Measurements from ENCODE around the gene RALGPS1. TPM values are rescaled to one million over a fixed set of nuclear protein-coding genes. Genes with fewer than 3 reads are reported as not detected.
A peak's percentile ranks its signal among the peaks of the same experiment; 100 is the strongest.

The RALGPS1 gene
- total and polyA plus RNA-seq, 7 donors: 3.9 to 7.7 (median 5.4) TPM

GRCh38 chr9:127179633-127180441 lies 265.3 kb downstream of the RALGPS1 start:
- no peaks in the 10 kb centered on the region for H3K27me3 ChIP-seq (ENCODE audit: insufficient read depth in 3 of 3, low read length in 2 of 3)
- intact Hi-C loops (cut with DNase I): no loop called here
- no peak overlapping the region for H3K27ac ChIP-seq
- H3K4me3 ChIP-seq: no peak overlapping the region
- DNase-seq (peak in 1 of 2 donors; percentile 35), ATAC-seq (no peak)
- no peaks in the 10 kb centered on the region for H3K9me3 ChIP-seq
- WGBS, 3 donors: 84 to 90% (median 87%) methylated on average over 15 of the region's 15 CpGs
- no peaks in the 10 kb centered on the region for H3K4me1 ChIP-seq
- TF ChIP-seq, protein P1, sequence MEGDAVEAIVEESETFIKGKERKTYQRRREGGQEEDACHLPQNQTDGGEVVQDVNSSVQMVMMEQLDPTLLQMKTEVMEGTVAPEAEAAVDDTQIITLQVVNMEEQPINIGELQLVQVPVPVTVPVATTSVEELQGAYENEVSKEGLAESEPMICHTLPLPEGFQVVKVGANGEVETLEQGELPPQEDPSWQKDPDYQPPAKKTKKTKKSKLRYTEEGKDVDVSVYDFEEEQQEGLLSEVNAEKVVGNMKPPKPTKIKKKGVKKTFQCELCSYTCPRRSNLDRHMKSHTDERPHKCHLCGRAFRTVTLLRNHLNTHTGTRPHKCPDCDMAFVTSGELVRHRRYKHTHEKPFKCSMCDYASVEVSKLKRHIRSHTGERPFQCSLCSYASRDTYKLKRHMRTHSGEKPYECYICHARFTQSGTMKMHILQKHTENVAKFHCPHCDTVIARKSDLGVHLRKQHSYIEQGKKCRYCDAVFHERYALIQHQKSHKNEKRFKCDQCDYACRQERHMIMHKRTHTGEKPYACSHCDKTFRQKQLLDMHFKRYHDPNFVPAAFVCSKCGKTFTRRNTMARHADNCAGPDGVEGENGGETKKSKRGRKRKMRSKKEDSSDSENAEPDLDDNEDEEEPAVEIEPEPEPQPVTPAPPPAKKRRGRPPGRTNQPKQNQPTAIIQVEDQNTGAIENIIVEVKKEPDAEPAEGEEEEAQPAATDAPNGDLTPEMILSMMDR (IDR thresholded peaks at IDR 0.05): no peak
- H3K36me3 ChIP-seq (ENCODE audit: insufficient read depth in 1 of 2, low read depth in 1 of 2): no peaks in the 10 kb centered on the region

DNA sequence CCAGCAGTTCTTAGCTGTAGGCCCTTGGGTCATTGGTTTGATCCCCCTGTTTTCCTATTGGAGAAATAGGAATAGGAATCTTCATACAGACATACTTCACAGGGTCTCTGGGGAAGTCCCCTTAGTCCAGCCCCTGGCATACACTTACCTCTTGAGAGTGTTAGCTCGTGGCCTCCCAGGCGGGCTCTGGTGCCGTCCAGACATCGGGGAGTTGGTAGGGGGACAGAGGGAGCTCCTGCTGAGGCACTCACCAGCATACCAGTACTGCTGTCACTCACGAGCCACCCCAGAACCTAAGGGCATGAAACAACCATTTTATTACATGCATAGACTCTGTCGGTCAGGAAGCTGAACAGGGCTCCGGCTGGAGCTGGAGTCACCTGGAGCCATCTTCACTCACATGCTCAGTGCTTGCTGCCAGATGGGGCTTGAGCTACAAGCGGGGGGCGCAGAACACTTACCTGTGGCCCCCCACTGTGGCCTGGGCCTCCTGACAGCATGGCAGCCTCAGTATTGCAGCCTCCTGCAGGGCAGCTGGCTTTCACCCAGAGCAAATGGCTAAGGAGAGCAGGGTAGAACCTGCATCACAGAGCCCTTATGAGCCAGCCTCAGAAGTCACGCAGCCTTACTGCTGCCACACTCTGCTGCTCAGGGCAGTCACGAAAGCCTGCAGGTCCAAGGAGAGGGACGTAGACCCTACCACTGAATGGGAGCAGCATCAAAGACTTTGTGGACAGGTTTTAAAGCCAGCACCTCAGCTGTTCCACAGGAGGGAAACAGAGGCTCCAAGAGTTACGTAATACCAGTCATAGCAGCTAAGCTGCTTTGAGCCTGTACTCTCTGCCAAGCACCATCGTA lies 266.1 kb downstream of the RALGPS1 start:
- Histone ChIP-seq H3K9me3 (no peaks in the 10 kb centered on the region), H3K4me1 (peaks cover 3% of the 10 kb centered on the region), H3K36me3 (ENCODE audit: insufficient read depth in 1 of 2, low read depth in 1 of 2) (no peaks in the 10 kb centered on the region), H3K27me3 (ENCODE audit: insufficient read depth in 3 of 3, low read length in 2 of 3) (no peaks in the 10 kb centered on the region), H3K27ac (no peak overlapping the region), H3K4me3 (no peak overlapping the region)
- 88 to 90% (median 90%) methylated on average over 14 of the region's 14 CpGs for WGBS, 3 donors
- peak in 2 of 4 donors; percentile 21 to 43 for ATAC-seq
- peak in 1 of 2 donors; percentile 44 for DNase-seq
- intact Hi-C loops (cut with DNase I): no loop called here
- TF ChIP-seq, protein P1 (IDR thresholded peaks at IDR 0.05): no peak

DNA sequence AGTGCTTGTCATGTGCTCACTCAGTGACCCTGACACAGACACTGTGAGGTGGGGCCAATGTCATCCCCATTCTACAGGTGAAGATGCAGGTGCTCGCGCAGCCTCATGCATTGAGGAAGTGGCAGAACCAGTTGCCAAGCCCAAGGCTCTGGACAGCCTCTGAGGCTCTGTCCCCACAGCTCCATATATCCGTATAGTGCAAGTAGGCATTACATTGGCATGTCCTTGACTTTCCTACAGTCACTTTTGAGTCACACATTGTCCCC lies 266.7 kb downstream of the RALGPS1 start:
- Histone ChIP-seq H3K27me3 (ENCODE audit: insufficient read depth in 3 of 3, low read length in 2 of 3) (no peaks in the 10 kb centered on the region), H3K4me1 (peaks cover 8% of the 10 kb centered on the region), H3K4me3 (no peak overlapping the region), H3K27ac (no peak overlapping the region), H3K36me3 (ENCODE audit: insufficient read depth in 1 of 2, low read depth in 1 of 2) (no peaks in the 10 kb centered on the region), H3K9me3 (no peaks in the 10 kb centered on the region)
- ATAC-seq: no peak
- intact Hi-C loops (cut with DNase I): no loop called here
- 96 to 100% (median 98%) methylated on average over 3 of the region's 3 CpGs for WGBS, 3 donors
- TF ChIP-seq, protein P1 (IDR thresholded peaks at IDR 0.05): no peak
- DNase-seq: peak in 1 of 2 donors; percentile 13

DNA sequence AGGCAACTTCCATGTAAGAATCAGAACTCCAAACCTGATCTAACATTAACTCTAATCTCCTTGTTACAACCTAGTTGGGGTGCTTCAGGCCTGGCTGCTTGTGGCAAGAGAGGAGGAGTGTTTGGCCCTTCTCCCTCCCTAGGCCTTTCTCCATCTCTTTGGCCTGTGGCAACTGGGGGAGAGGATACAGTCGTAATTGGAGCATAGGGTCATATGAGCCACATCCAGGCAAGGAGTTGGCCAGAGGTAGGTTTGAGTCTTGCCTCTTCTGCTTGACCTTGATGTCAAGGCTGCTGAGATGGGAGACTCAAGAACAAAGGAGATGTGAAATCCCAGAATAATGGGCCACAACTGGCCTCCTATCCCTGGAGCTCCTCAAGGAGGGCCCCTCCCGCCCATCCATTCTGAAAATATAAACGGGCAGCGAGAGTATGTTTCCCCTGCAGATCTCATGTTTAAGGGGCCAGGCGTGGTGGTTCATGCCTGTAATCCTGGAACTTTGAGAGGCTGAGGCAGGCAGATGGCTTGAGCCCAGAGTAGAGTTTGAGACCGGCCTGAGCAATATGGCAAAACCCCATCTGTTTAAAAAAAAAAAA lies 267.1 kb downstream of the RALGPS1 start:
- H3K27ac ChIP-seq: no peak overlapping the region
- no peak overlapping the region for H3K4me3 ChIP-seq
- H3K9me3 ChIP-seq: no peaks in the 10 kb centered on the region
- no peaks in the 10 kb centered on the region for H3K27me3 ChIP-seq (ENCODE audit: insufficient read depth in 3 of 3, low read length in 2 of 3)
- ATAC-seq: no peak
- DNase-seq: peak in 1 of 2 donors; percentile 9
- no peaks in the 10 kb centered on the region for H3K36me3 ChIP-seq (ENCODE audit: insufficient read depth in 1 of 2, low read depth in 1 of 2)
- 88 to 95% (median 88%) methylated on average over 6 of the region's 6 CpGs for WGBS, 3 donors
- intact Hi-C loops (cut with DNase I): no loop called here
- TF ChIP-seq, protein P1 (IDR thresholded peaks at IDR 0.05): no peak
- H3K4me1 ChIP-seq: peaks cover 13% of the 10 kb centered on the region
